Activated B cell treated with CpG ODN at 0.5 μM for 24 hours (primary cell): ENCODE data around the gene CATSPER4. TPM values are rescaled to one million over a fixed set of nuclear protein-coding genes. Genes with fewer than 3 reads are reported as not detected.

Experiments
- ATAC-seq: fragments of 200-7000 bp; cut with Tn5 transposase; one replicate; pipeline ENCODE4 v1.10.0; 2021; ENCODE audit warnings: low read depth, mild to moderate bottlenecking, moderate library complexity
- CTCF ChIA-PET: fragments of 350-600 bp; sonication (Branson Sonifier 250); formaldehyde crosslinking; loops from one replicate; lab custom pipeline; 2021; ENCODE audit warnings: antibody characterized with exemption; lab: Charles Lee
- POLR2A ChIA-PET: fragments of 350-600 bp; sonication (Branson Sonifier 250); formaldehyde crosslinking; loops from one replicate; lab custom pipeline; 2021; ENCODE audit warnings: antibody characterized with exemption; lab: Charles Lee
- DNase-seq: peaks from one replicate; pipeline ENCODE4 v3.0.0; 2022
- H3K27ac Mint-ChIP-seq: one replicate; pipeline ENCODE4 v1.8.0; 2020; ENCODE audit warnings: mixed read lengths
- H3K27me3 Mint-ChIP-seq: one replicate; pipeline ENCODE4 v1.8.0; 2021; ENCODE audit warnings: mixed read lengths
- H3K36me3 Mint-ChIP-seq: one replicate; pipeline ENCODE4 v1.8.0; 2021; ENCODE audit warnings: low read depth, mixed read lengths
- H3K4me1 Mint-ChIP-seq: one replicate; pipeline ENCODE4 v1.8.0; 2021; ENCODE audit warnings: mixed read lengths
- H3K4me3 Mint-ChIP-seq: one replicate; pipeline ENCODE4 v1.8.0; 2020; ENCODE audit warnings: mild to moderate bottlenecking, mixed read lengths
- H3K9me3 Mint-ChIP-seq: one replicate; pipeline ENCODE4 v1.8.0; 2020; ENCODE audit warnings: mixed read lengths
- intact Hi-C: fragments of 100-400 bp; cut with micrococcal nuclease; formaldehyde crosslinking; loops from one replicate; pipeline ENCODE4 v1.15.1; 2024
- total RNA-seq: library from RNA; stranded (reverse); gene quantifications from 2 replicates; pipeline ENCODE4 v1.2.3, GENCODE V29; 2022
- TF ChIP-seq, protein P1 (sequence below): fragments of 200-600 bp; IDR thresholded peaks from one replicate; pipeline ENCODE4 v1.8.0; 2022; ENCODE audit warnings: antibody characterized with exemption, mild to moderate bottlenecking

Gene CATSPER4
- total RNA-seq, 1 donor from 2014 or later: not detected

DNA sequence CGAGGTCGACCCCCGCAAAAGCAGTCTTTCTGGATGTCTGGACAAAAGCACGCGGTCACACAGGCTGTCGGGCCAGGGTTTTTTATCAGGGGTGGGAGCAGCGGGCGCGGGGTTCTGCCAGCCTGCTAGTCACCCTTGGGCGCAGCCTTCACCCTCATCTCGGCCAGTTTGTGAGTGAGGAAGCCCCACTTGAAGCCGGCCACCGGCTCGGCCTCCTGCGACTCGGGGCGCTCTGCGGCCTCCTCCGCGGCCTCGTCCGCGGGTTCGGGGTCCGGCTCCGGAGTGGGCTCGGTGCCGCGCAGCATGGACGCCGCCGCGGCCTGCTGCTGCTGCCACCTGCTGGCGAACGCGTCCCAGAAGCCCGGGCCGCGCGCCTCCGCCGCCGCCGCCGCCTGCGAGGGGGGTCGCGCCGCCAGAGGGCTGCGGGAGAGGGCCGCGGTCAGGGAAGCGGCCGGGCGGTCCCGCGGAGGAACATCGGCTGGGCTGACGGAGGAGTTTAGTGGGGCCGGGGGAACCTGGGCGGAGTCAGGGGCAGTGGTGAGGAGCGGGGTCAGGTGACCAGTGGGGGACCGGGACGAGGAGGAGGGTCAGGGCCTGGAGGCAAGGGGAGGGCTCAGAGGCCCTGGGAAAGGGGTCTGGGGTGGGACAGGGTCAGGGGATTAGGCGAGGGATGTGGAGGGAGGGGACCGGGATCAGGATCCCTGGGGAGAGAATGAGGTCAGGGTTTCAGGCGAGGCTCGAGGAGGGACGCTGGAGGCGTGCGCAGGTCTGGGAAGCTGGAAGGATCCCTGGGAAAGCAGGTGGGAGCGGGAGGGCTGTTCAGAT lies 26.2 kb upstream of the CATSPER4 start:
- ChIA-PET CTCF (no interaction called here), POLR2A (interaction anchor here (0.6 kb wide), 1 partner anchor 281 kb away, joined by 8 read pairs; no protein-coding TSS in a partner anchor)
- peaks cover 14% of the 10 kb centered on the region for H3K27me3 Mint-ChIP-seq
- DNase-seq (peak; percentile 74), ATAC-seq (peak; percentile 70)
- peak overlapping the region; percentile 56 for H3K4me3 Mint-ChIP-seq
- peaks cover 13% of the 10 kb centered on the region for H3K4me1 Mint-ChIP-seq
- no peaks in the 10 kb centered on the region for H3K36me3 Mint-ChIP-seq
- H3K9me3 Mint-ChIP-seq: no peaks in the 10 kb centered on the region
- TF ChIP-seq, protein P1, sequence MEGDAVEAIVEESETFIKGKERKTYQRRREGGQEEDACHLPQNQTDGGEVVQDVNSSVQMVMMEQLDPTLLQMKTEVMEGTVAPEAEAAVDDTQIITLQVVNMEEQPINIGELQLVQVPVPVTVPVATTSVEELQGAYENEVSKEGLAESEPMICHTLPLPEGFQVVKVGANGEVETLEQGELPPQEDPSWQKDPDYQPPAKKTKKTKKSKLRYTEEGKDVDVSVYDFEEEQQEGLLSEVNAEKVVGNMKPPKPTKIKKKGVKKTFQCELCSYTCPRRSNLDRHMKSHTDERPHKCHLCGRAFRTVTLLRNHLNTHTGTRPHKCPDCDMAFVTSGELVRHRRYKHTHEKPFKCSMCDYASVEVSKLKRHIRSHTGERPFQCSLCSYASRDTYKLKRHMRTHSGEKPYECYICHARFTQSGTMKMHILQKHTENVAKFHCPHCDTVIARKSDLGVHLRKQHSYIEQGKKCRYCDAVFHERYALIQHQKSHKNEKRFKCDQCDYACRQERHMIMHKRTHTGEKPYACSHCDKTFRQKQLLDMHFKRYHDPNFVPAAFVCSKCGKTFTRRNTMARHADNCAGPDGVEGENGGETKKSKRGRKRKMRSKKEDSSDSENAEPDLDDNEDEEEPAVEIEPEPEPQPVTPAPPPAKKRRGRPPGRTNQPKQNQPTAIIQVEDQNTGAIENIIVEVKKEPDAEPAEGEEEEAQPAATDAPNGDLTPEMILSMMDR: no peak
- intact Hi-C loops: loop anchor here (1.0 to 5.0 kb wide), 3 partner anchors 59 to 257 kb away; partner anchors contain the start of gene STMN1
- no peak overlapping the region for H3K27ac Mint-ChIP-seq

DNA sequence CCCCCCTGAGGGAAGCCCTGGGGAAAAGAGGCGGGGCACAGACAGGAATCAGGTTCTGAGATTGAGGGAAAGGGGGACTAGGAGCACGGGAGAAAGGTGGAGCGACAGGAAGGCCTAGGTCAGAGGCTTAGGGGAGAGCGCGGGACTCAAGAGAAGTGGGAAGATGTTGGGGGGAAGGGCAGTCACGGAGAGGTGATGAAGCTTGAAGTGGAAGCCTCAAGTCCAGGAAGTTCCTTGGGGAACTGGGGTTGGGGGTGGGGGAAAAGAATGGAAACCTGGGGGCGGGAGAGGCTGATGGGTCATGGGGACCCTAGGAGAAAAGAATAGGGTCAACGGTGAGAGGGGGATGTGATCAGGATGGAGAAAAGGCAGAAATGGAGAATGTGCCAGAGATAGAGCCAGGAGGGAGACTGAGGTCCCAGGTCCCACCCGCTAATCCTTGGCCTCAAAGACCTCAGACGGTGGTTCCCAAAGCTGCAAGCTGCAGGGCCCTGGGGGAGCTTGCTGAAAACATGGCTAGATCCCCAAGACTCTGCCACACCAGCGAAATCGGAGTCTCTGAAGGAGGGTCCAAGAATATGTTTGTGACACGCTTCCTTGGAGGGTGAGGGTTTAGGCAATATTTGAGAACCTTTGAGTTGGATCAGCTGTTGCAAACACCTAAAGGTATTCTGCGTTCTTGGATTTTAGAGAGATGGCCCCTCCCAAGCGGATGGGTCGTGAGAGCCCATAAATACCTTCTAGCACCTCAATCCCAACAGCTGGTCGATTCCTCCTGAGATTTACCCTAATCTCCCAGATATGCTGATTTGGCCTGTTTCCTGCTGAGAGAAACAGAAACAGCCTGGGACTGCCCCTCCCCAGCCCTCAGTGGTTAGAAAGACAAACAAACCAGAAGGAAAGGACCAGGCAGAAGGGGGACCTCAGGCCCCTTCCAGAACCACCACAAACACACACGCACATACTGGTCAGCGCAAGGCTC lies 25.2 kb upstream of the CATSPER4 start:
- H3K4me3 Mint-ChIP-seq: peak overlapping the region; percentile 56
- POLR2A ChIA-PET: interaction anchor here (0.6 kb wide), 1 partner anchor 280 kb away, joined by 8 read pairs; no protein-coding TSS in a partner anchor
- H3K27me3 Mint-ChIP-seq: peaks cover 8% of the 10 kb centered on the region

DNA sequence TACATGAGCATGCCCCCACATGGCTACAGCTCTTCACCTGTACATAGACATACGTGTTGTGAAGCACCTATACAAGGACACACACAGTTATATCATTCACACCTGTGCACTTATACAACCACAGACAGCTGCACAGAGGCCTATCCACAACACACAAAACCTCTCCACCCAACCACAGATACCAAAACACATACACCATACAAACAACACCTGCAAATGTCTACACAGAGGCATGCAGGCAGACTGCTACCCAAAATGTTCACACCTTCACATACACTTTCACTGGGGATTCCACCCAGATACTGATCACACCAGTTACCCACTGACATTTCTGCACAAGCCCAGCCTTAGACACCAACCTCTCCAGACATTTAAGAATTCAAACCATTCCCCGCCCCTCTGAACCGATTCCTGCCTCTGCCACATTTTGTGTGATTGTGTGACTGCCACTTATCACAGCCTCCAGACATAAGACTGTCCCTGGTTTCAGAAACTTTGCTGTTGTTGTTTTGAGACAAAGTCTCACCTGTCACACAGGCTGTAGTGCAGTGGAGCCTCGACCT lies 23.6 kb upstream of the CATSPER4 start:
- intact Hi-C loops: no loop called here
- H3K9me3 Mint-ChIP-seq: no peaks in the 10 kb centered on the region
- peaks cover 29% of the 10 kb centered on the region for H3K4me1 Mint-ChIP-seq
- TF ChIP-seq, protein P1: no peak
- no peaks in the 10 kb centered on the region for H3K36me3 Mint-ChIP-seq
- no peak for DNase-seq
- H3K4me3 Mint-ChIP-seq: no peak overlapping the region
- ChIA-PET CTCF (no interaction called here), POLR2A (no interaction called here)
- no peak overlapping the region for H3K27ac Mint-ChIP-seq
- no peak for ATAC-seq
- H3K27me3 Mint-ChIP-seq: peaks cover 7% of the 10 kb centered on the region

More for the DNA sequence above, 25.2 kb upstream of the CATSPER4 start:
- Mint-ChIP-seq H3K9me3 (no peaks in the 10 kb centered on the region), H3K4me1 (peaks cover 16% of the 10 kb centered on the region), H3K27ac (no peak overlapping the region), H3K36me3 (no peaks in the 10 kb centered on the region)
- ATAC-seq (no peak), DNase-seq (no peak)
- TF ChIP-seq, protein P1: no peak
- CTCF ChIA-PET: interaction anchor here (0.6 to 1.1 kb wide), 3 partner anchors 120 to 252 kb away, joined by 3 to 5 read pairs (median 4); no protein-coding TSS in a partner anchor
- intact Hi-C loops: loop anchor here (1.0 to 5.0 kb wide), 3 partner anchors 60 to 258 kb away; partner anchors contain the start of gene STMN1

DNA sequence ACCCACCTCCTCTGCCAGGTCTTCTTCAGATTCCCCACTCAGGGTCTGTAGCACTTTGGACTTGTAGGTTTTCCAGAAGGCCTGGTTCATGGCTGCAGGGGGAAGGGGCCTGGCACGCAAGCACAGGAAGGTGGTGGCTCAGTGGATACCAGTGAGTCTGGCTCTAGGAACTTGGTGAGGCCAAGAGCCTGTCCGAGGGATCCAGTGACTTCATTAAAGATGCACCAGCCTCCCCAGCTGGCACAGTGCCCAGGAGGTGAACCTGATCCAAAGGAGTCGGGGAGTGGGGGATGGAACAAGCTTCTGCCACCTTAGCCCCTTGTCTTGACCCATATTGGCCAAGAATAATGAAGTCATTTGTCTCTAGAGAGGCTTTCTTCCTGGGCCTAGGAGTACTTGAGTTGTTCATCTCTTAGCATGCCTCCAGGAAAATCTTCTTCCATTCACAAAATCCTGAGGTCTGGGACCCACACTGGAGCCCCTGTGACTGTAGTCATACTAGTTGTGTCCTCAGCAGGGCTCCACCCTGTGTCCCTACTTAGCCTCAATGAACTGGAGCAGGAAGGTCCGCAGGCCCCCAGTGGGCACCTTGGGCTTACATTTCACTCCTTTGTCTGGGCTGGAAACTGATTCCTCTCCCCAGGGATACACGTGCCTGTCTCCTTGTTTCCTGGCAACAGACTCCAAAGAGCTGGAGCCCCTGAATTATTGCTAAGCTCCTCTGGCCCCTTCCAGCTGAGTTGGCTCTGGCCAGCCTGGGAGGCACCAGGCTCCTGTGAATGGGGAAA lies 21.8 kb upstream of the CATSPER4 start, which contains the start of gene C1orf232:
Gene C1orf232, minus strand, starts transcription at position 554 of the 788 bp plus-strand sequence. Its CDS starts 464 bp downstream, at position 90.
- TF ChIP-seq, protein P1: no peak
- Mint-ChIP-seq H3K4me1 (peaks cover 24% of the 10 kb centered on the region), H3K4me3 (peak within 1 kb of the TSS; percentile 91), H3K27me3 (no peaks in the 10 kb centered on the region), H3K27ac (peak within 1 kb of the TSS; percentile 84), H3K9me3 (no peaks in the 10 kb centered on the region), H3K36me3 (no peaks in the 10 kb centered on the region)
- intact Hi-C loops: loop anchor here (1.0 to 2.0 kb wide), 4 partner anchors 58 to 195 kb away; partner anchors contain the start of genes CEP85 and PDIK1L
- DNase-seq: no peak
- no peak for ATAC-seq
- CTCF ChIA-PET: interaction anchor here (1.2 to 3.1 kb wide), 8 partner anchors 11 to 249 kb away, joined by 3 to 35 read pairs (median 6); partner anchors contain the start of gene CEP85
- POLR2A ChIA-PET: no interaction called here
